ENCODE results near the gene FOXC1.
A peak's percentile ranks its signal among the peaks of the same experiment; 100 is the strongest.

Gene FOXC1

DNA sequence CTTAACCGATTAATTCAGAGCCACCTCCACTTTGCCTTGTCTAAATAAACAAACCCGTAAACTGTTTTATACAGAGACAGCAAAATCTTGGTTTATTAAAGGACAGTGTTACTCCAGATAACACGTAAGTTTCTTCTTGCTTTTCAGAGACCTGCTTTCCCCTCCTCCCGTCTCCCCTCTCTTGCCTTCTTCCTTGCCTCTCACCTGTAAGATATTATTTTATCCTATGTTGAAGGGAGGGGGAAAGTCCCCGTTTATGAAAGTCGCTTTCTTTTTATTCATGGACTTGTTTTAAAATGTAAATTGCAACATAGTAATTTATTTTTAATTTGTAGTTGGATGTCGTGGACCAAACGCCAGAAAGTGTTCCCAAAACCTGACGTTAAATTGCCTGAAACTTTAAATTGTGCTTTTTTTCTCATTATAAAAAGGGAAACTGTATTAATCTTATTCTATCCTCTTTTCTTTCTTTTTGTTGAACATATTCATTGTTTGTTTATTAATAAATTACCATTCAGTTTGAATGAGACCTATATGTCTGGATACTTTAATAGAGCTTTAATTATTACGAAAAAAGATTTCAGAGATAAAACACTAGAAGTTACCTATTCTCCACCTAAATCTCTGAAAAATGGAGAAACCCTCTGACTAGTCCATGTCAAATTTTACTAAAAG is 2.7 kb downstream of the FOXC1 start:
- no peak for DNase-seq (ENCODE audit: low read depth)

DNA sequence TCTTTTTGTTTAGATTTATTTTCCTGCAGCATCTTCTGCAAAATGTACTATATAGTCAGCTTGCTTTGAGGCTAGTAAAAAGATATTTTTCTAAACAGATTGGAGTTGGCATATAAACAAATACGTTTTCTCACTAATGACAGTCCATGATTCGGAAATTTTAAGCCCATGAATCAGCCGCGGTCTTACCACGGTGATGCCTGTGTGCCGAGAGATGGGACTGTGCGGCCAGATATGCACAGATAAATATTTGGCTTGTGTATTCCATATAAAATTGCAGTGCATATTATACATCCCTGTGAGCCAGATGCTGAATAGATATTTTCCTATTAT is 3.2 kb downstream of the FOXC1 start:
- peak; percentile 90 for DNase-seq (ENCODE audit: low read depth)

DNA sequence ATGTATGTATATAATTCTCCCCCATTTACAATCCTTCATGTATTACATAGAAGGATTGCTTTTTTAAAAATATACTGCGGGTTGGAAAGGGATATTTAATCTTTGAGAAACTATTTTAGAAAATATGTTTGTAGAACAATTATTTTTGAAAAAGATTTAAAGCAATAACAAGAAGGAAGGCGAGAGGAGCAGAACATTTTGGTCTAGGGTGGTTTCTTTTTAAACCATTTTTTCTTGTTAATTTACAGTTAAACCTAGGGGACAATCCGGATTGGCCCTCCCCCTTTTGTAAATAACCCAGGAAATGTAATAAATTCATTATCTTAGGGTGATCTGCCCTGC is 3.6 kb downstream of the FOXC1 start:
- peak; percentile 68 for DNase-seq (ENCODE audit: low read depth)

DNA sequence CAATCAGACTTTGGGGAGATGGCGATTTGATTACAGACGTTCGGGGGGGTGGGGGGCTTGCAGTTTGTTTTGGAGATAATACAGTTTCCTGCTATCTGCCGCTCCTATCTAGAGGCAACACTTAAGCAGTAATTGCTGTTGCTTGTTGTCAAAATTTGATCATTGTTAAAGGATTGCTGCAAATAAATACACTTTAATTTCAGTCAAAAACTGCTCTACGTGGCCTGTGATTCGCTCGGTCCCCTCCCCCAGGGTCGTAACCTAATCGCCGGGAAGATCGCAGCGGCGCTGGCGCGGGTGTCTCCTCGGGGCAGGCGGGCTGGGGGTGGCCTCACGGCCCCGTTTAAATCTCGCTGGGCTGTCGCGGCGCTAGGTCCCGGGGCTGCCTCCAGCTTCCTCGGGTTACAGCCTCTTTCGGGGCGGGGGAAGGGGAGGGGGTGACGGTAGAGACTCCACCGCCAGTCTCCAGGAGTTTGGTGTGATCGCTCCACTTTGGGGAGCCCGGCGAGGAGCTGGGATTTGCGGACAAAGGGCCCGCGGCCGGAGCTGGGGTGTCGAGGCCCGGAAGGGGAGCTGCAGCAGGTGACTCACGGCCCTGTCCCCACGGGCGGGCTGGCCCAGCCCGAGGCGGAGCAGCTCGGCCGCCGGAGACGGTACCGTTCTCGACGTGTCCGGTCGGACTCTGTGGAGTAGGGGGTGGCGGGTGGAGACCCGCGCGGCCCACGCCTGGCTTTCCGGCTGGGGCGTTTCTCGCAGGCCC is 4.2 kb downstream of the FOXC1 start:
- DNase-seq (ENCODE audit: low read depth), result peak; percentile 80

DNA sequence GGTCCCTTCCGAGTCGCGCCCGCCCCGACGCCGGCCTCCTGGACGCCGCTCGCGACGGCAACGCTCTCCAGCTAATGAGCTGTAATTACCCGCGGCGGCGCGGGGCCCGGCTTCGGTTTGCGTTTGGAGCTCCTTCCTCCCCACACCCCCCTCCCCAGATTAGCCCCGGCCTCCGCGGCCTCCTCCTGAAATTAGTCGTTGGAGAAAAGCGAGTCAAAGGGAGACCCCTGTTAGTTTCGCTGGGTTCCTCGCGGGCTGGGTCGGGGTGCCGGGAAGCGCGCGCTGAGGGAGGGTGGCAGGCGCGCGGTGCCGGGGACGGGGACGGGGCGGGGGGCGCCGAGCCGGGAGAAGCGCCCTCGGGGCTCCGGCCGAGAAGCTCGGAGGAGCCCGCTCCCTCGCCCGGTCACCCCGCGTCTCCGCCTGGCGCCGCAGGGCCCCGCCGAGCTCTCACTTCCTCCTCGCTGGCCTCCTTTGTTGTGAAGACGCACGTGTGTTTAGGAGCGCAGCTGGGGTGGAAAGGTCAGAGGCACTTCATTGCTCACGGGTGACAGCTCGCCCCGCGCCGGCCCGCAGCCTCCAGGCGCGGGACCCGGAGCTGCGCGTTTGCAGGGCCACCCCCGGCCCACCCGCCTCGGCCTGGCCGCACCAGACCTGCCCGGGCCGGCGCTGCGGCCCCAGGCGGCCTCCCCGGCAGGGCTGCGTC is 4.9 kb downstream of the FOXC1 start:
- DNase-seq (ENCODE audit: low read depth), result peak; percentile 53

DNA sequence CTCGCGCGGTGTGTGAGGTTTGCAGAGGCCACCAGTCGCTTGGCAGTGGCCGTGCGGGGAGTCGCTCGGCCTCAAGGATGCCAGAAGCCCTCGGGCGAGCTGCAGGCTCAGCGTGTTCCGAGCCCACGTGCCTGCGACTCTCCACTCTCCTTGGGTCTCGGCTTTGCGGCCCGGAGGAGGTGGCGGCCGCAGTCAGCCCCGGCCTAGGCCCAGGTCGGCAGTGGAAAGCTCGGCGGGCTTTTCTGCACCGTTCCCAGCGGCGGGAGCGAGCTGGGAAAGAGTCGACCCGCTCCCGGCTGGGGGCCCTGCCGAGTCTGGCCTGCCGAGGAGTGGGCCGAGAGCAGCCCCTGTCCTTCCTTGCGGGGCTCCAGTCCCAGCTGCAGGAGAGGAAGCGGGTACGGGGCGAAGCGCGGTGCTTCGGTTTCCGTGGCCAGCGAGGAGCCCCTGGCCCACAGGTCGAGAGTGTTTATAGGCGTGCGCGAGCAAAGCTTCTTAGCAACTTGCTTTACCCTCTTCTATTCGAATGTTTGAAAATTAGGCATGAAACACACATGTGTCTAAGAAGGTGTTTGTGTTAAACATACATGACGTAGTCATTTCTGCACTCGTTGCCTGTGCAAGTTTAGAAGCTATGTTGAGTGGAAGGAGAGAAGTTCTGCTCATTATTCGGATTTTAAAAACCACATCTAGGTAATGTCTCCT is 5.6 kb downstream of the FOXC1 start:
- DNase-seq (ENCODE audit: low read depth), result peak; percentile 45

DNA sequence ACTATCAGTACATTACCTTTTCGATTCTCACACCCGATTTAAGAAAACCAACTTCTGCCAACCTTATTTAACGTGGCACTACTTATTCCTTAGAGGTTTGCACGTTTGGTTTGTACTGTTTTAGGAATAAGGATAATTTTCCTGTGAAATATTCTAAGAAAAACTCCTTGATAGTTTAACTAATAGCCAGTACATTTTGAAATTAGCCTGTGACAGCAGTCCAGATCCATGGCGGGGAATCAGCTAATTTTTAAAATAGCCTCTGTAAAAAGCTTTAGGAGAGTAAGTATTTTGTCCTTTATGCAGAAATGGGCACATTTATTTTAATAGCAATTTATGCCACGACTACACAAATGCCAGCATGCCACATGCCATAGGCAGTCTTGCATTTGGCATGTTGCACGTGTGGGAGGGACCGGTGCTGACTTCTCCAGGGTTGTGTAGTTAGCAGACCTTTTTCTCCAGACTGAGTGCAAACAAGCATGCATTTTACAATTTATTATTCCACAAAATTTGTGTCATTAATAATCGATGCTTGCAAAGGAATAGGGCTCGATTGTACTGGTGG is 6.2 kb downstream of the FOXC1 start:
- DNase-seq (ENCODE audit: low read depth), result peak; percentile 48

DNA sequence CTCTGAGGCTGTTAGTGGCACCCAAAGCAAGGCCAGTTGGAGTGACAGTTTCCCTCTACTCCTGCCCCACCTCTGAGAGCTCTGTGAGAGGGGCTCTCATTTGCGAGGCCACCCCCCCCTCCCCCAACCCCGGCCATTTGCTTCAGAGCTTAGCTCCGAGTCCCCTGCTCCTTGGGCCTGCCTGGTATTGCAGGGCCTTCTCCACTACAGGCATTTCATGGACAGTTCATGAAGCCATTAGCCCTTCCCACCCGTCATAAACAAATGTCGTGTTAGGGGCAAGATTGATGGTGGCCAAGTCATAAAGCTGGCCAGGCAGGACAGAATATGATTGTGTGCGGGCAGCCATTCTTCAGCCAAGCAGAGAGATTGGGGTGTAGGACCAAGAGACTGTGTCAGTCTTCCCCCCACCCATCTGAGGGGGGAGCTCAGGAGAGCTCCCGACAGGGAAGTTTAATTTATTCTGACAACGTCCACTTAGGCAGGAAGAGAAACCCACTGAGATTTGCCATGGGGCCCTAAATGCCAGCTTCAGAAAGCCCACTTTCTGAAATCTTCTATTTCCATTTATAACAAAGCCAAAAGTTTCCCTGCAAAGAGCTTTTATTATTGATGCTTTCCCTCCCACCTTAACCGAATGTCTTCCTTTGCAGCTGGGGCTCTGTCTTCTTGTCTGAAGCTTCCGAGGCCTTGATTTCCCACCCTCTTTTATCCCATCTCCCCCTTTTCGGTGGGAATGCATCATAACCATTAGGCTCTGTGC is 7.2 kb downstream of the FOXC1 start:
- peak; percentile 32 for DNase-seq (ENCODE audit: low read depth)

DNA sequence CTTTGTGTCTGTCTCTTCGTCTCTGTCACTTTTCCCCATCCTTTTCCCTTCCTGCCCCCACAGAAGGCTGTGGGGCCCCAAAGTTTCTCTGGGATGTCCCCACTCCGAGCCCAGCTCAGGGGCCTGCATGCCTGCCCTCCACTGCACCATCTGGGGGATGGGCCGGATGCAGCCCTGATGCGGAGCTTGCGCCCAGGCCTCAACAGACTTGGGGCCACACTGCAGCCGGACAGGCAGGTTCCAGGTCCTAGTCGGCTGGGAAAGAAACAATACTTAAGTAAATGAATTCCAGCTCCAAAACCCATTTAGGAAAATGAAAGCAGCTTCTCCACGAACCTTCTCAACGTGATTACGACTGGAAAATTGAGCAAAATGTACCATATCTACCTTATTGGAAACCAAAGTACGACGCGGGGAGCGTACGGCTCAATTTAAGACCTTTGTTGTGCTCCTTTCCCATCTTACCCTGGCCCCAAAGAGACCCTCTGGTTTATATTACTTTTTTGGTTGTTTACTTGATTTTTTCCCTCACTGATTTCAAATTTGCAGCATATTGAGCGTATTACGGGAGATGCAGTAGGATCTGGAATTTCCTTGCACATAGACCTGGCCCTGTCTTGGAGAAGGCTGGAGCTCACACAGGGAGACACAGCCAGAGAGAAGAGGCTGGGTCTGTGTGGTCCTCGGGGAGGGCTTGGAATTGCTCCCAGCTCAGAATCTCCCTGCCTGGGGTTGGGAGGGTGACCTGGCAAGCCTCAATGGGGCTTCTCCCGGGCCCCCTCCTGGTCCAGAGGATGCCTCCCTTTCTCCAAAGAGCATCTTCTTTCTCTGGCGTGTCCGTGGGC is 8.0 kb downstream of the FOXC1 start:
- DNase-seq (ENCODE audit: low read depth), result peak; percentile 36

DNA sequence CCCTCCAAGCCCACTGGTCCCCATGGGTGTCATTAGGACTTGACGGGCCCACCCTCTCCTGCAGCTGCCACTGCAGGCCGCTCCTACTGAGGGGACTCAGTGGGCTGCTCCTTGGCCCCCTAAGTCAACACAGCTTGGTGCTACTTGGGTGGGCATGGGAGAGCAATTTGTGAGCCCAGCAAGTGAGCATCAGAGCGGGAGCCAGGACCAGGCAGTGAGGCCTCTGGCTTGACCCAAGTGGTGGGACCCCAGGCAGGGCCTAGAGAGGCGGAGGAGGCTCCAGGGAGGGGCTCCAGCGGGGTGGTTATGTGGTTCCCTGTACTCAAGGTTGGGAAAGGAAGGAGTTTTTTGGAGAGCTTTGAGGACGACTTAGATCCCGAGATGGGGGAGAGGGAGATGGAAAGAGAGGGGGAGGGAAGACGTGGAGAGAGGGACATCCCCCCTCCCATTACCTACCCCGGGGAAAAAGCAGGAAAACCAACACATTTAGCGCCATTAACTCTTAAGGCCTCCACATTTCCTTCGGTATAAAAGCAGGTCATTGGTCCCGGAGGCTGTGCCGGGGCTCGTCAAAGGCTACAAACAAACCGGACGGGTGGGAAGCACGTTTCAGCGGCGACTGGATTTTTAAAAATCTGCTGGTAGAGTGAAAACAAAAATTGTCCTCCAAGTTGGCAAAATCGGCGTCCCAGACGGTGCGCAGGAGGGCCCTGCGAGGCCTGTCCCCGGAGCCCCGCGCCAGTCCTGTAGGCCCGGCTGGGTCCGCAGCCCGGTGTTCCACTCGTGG is 8.8 kb downstream of the FOXC1 start:
- DNase-seq (ENCODE audit: low read depth), result peak; percentile 36

DNA sequence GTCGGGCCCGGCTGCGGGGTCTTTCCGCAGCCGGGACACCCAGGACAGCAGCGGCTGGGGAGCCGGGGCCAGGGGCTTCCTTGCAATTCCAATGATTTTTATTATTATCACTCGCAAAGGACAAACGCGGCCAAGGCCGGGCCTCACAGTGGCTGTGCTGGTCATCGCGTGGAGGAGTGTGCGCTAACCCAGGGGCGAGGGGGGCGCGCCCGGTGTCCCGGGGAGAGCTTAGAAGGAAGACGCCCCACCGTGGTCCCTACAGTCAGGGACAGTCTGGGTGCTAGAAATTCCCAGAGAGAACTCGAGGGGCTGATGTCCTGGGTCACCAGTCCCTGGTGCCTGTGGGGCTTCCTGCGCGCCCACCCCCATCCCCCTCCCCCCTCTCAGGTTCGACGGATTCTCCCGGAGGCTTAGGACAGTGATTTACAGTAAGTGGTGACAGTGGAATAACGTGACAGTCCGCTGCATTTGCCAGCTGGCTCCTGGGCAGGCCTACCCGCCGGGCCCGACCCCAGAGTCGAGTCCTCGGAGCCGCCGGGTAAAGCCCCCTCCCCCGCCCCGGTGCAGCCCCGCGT is 9.5 kb downstream of the FOXC1 start:
- DNase-seq (ENCODE audit: low read depth), result no peak

DNA sequence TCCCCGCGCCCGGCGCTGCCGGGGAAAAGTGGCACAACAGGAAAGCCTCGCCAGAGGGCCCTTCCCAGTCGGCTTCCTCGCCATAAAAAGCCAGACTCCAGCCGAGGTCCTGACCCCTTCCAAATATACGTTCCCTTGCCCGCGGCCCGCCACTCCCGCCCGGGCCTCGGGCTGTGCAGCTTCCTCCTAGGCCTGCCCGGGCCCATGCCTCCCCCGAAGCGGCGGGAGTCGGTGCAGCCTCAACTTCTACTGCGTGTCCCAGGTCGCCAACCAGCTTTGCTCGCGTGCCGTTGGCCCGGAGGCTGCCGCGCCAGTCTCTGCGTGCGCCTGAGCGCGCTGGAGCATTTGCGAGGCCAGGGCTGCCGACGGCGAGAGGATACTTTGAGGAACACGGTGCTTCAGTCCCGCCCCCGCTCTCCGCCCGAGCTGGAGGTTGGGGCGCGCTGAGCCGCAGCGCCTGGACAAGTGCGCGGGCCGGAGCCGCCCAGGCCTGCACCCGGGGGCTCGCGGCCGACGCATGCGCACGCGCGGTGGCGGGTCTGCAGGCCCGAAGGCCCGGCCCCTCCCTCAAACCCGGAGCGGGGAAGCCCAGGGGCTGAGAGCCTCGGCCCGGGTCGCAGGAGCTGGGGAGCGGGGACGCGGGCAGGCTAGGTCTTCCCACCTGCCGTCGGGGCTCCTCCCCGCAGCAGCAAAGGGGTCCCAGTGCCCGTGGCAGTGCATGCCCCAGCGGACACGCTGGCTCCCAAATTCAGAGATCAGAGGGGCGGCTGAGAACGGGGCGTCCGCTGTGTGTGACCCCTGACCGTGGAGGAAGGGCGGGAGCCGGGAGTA is 10.2 kb downstream of the FOXC1 start:
- DNase-seq (ENCODE audit: low read depth), result peak; percentile 57

DNA sequence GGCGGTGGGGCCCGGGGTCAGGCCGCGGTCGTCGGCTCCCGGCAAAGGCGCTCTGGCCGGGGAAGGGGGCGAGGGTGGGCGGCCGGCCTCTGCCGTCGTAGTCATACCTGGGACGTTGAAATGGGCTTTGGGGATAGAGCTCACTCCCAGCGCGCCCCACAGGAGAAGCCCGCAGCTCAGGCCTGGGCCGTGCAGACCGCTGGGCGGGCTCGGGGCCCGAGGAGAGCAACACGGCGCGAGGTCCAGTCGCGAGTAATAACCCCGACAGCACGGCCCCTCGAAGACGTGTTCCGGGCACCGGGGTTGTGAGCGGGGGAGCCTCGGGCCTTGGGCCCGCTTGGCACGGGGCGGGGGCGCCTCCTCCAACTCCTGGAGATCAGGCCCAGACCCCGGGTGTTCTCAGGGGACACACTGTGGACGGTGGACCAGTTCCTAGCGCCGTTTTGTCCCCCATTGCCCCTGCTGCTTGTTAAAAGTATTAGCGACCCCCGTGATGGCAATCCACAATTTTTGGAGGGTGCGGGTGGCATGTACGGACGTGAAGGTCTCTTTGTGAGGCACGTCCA is 10.9 kb downstream of the FOXC1 start:
- DNase-seq (ENCODE audit: low read depth), result no peak

DNA sequence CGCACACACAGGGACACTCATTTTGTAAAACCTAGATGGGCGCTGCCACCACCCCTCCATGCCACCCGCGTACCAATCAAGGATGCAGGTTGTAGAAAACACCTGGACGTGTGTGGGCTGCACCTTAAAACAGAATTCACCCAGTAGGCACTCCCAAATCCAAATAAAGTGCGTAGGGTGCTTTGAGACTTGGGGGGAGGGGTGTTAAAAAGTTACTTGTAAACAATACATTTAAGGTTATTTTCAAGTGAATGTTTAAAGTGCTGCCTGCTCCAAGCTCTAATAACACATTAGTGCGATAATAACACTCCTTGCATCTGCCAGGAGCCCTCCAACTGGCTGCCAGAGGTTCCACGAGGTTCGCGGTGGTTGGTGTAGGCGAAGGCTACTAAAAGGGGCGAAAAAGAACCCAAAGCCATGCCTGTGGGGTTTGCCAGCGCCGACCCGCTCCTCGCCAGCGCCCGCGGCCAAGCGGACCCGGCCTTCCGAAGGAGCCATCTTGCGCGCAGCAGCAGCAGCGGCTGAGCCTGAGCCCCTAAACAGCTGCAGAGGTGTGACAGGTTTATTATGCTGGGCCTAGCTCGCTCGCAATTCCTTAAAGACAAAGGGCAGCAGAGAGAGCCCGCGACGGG is 11.5 kb downstream of the FOXC1 start:
- no peak for DNase-seq (ENCODE audit: low read depth)

DNA sequence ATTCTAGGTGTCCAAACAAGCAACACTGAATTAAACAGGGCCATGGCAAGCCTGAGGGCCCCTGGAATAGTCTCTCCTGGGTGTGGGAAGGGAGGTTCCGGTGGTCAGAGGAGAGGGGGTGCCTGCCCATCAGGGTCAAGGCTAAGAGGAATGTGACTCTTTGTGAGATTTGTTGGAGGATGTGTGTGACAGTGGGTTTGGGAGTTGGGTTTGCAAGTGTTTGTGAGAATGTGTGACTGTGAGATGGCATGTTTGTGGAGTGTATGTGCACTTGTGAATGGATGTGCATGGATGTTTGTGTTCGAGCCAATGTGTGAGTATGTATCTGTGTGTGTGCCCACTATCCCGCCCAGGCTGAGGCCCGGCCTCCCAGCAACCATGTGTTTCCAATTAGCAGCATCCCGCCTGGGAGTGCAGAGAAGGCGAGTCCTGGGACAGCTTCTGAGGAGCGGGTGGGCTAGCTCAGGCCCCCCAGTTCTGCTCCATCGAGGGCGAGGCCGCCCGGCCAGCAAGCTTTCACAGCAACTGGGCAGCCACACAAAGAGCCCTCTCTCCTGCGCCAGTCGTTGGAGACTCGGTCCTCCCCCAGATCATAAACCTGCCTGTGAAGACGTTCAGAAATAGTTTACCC is 12.6 kb downstream of the FOXC1 start:
- peak; percentile 27 for DNase-seq (ENCODE audit: low read depth)

DNA sequence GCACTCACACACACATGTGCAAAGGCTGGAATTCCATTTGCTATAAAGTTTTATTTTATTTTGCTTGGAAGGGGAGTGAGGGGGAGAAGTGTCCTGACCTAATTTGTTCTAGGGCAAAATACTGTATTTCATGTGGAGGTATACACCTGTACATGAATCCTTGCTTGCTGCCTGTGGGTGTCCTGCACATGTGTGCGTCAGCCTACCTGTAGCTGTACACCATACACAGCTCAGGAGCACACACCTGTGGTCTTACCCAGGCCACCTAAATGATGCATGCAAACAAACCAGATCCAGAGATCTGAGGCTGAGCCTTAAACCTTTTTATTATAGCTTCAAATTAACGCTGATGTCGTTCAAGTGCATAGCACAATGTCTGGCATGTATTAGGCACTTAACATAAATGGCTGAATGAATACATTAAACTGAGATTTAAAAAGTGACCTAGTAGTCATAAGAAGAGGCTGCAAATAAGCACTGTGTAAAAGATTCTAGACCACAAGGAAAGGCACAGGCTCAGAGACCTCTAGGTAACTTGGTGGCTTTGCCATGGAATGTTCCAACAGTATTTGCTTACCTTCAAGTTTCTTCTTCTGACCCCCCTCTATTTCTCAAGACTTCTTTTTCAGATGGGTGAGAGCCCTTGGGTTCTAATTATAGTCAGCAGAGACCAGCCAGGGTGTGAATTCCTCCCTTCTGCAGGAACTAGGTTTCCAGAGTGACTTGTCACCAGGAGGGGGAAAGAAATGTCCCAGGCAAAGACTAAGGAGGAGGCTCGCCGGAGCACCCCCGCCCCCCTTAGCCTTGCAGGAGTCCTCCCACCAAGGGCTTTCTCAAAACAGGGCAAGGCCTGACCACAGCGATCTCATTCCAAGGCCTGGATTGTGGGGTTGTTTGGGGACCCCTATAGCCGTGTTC is 13.4 kb downstream of the FOXC1 start:
- DNase-seq (ENCODE audit: low read depth), result no peak
